Esophagus (tissue), 2 donors: Measurements from ENCODE around the gene ENOSF1. TPM values are rescaled to one million over a fixed set of nuclear protein-coding genes. Genes with fewer than 3 reads are reported as not detected.

Experiments used
- polyA plus RNA-seq, 2 donors: library from polyadenylated mRNA; stranded (reverse); fragments of 200-250 nt; gene quantifications; one replicate each; pipeline ENCODE4 v1.2.3, GENCODE V29; 2013
- donor health status: healthy with polysubstance abuse.
- donor health status: Bipolar disorder and iron deficiency.

The ENOSF1 gene
- polyA plus RNA-seq, 2 donors = 23.9 to 75.1 TPM

Other genes starting within 250 kb of the ENOSF1 start
- 1 to 10 TPM in 1 of 2 donors, under 1 TPM in 1; 0.75 to 1.2 TPM for gene COLEC12, start 211.9 kb downstream of the ENOSF1 start, polyA plus RNA-seq
- gene CETN1, start 132.2 kb downstream of the ENOSF1 start, polyA plus RNA-seq = not detected
- under 1 TPM; 0.06 to 0.14 TPM for gene CLUL1, start 115.6 kb downstream of the ENOSF1 start, polyA plus RNA-seq
- gene TYMS, start 55.0 kb downstream of the ENOSF1 start, polyA plus RNA-seq = 10 to 100 TPM; 19.2 to 27.8 TPM
- gene YES1, start 99.6 kb upstream of the ENOSF1 start, polyA plus RNA-seq = 10 to 100 TPM; 15.4 to 18.4 TPM
- gene ADCYAP1, start 192.2 kb upstream of the ENOSF1 start, polyA plus RNA-seq = under 1 TPM in 1 of 2 donors, not detected in 1; 0.14 TPM